ENCODE results near the gene GFRA1. TPM values are rescaled to one million over a fixed set of nuclear protein-coding genes. Genes with fewer than 3 reads are reported as not detected.

GFRA1 gene
- total RNA-seq, 2 experiments from 2014 or later: not detected

DNA sequence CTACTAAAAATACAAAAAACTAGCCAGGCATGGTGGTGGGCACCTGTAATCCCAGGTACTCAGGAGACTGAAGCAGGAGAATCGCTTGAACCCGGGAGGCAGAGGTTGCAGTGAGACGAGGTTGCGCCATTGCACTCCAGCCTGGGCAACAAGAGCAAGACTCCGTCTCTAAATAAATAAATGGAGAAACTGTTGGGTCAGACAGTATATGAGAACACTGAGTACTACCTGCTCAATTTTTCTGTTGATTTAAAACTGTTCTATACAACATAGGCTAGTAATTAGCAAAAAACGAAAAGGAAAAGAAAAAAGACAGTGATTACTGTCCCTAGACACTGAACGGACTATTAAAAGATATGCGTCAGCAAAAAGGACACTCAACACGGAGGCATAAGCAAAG, 26.7 kb downstream of the GFRA1 start:
- CTCF ChIA-PET: no interaction called here

GRCh38 chr10:116245156-116245555, 27.9 kb downstream of the GFRA1 start:
- Mint-ChIP-seq H3K4me1 (ENCODE audit: low read depth) (no peaks in the 10 kb centered on the region), H3K9me3 (no peaks in the 10 kb centered on the region), H3K27ac (no peak overlapping the region), H3K4me3 (no peak overlapping the region), H3K27me3 (no peaks in the 10 kb centered on the region), H3K36me3 (ENCODE audit: low read depth) (no peaks in the 10 kb centered on the region)
- Histone ChIP-seq H3K4me1 (ENCODE audit: insufficient read depth, low read length) (no peaks in the 10 kb centered on the region), H3K27me3 (ENCODE audit: control insufficient read depth in 1 of 2, insufficient read depth in 2 of 2, low read length in 2 of 2) (no peaks in the 10 kb centered on the region), H3K4me3 (ENCODE audit: low read length) (no peak overlapping the region), H3K9me3 (ENCODE audit: control insufficient read depth in 1 of 2, insufficient read depth in 1 of 2, low read length in 2 of 2) (no peaks in the 10 kb centered on the region), H3K27ac (ENCODE audit: low read depth in 1 of 2, low read length in 2 of 2) (no peak overlapping the region), H3K36me3 (ENCODE audit: insufficient read depth, low read length) (no peaks in the 10 kb centered on the region)
- ChIA-PET CTCF (no interaction called here), POLR2A (no interaction called here)
- ATAC-seq (ENCODE audit: poor library complexity) (no peak), DNase-seq (no peak)
- intact Hi-C loops (cut with DNase I, micrococcal nuclease): no loop called here
- TF ChIP-seq, protein P1, sequence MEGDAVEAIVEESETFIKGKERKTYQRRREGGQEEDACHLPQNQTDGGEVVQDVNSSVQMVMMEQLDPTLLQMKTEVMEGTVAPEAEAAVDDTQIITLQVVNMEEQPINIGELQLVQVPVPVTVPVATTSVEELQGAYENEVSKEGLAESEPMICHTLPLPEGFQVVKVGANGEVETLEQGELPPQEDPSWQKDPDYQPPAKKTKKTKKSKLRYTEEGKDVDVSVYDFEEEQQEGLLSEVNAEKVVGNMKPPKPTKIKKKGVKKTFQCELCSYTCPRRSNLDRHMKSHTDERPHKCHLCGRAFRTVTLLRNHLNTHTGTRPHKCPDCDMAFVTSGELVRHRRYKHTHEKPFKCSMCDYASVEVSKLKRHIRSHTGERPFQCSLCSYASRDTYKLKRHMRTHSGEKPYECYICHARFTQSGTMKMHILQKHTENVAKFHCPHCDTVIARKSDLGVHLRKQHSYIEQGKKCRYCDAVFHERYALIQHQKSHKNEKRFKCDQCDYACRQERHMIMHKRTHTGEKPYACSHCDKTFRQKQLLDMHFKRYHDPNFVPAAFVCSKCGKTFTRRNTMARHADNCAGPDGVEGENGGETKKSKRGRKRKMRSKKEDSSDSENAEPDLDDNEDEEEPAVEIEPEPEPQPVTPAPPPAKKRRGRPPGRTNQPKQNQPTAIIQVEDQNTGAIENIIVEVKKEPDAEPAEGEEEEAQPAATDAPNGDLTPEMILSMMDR (IDR thresholded peaks at IDR 0.05): no peak

More for the DNA sequence above, 26.7 kb downstream of the GFRA1 start:
- H3K27ac ChIP-seq (ENCODE audit: low read depth in 1 of 2, low read length in 2 of 2): no peak overlapping the region
- Mint-ChIP-seq H3K4me3 (no peak overlapping the region), H3K4me1 (ENCODE audit: low read depth) (no peaks in the 10 kb centered on the region), H3K9me3 (no peaks in the 10 kb centered on the region), H3K36me3 (ENCODE audit: low read depth) (no peaks in the 10 kb centered on the region), H3K27me3 (no peaks in the 10 kb centered on the region), H3K27ac (no peak overlapping the region)
- no peak overlapping the region for H3K4me3 ChIP-seq (ENCODE audit: low read length)
- POLR2A ChIA-PET: no interaction called here
- no peak for DNase-seq
- TF ChIP-seq, protein P1 (IDR thresholded peaks at IDR 0.05): no peak
- H3K36me3 ChIP-seq (ENCODE audit: insufficient read depth, low read length): no peaks in the 10 kb centered on the region
- intact Hi-C loops (cut with DNase I, micrococcal nuclease): no loop called here
- H3K4me1 ChIP-seq (ENCODE audit: insufficient read depth, low read length): no peaks in the 10 kb centered on the region
- H3K27me3 ChIP-seq (ENCODE audit: control insufficient read depth in 1 of 2, insufficient read depth in 2 of 2, low read length in 2 of 2): no peaks in the 10 kb centered on the region
- ATAC-seq (ENCODE audit: poor library complexity): no peak
- H3K9me3 ChIP-seq (ENCODE audit: control insufficient read depth in 1 of 2, insufficient read depth in 1 of 2, low read length in 2 of 2): peaks cover 0 to 3% of the 10 kb centered on the region in 2 experiments

DNA sequence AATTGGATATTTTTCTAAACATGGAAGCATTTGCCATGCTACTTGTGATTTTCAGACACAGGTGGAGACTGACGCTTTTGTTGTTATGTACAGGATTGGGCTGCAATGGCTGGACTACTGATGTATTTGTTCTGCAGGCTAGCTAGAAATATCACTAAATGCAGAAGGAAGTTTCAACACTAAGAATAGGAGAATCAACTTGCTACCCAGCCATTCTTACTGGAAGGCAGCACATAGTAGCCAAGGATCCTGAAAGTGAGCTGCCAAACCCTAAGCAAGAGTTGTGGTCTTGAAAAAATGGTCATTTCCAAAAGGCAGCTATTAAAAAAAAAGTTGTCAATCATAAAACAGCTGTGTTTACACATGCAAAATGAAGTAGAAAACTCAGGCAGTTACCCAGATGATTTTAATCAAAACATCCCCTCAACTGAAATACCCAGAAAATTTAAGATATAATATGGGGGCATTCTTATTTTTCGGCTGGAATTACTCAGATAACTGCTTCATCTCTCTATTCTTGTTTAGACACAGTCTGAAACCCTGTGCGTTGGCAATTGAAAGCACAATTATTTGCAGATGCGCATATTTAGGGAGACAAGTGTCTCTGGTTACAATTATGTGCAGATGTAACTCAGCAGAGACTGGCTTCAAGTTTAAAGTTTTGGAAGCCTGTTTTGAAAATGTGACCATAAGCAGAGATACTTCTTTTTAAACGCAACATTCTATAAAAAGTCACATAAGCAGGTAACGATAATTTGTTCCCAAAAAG, 31.2 kb downstream of the GFRA1 start:
- intact Hi-C loops (cut with DNase I, micrococcal nuclease): no loop called here
- CTCF ChIA-PET: no interaction called here
- POLR2A ChIA-PET: no interaction called here
- no peak overlapping the region for H3K4me3 ChIP-seq (ENCODE audit: low read length)
- no peak for DNase-seq
- no peak for ATAC-seq (ENCODE audit: poor library complexity)
- no peaks in the 10 kb centered on the region for H3K9me3 ChIP-seq (ENCODE audit: control insufficient read depth in 1 of 2, insufficient read depth in 1 of 2, low read length in 2 of 2)
- Mint-ChIP-seq H3K27me3 (no peaks in the 10 kb centered on the region), H3K27ac (no peak overlapping the region), H3K4me3 (no peak overlapping the region), H3K4me1 (ENCODE audit: low read depth) (no peaks in the 10 kb centered on the region), H3K9me3 (no peaks in the 10 kb centered on the region), H3K36me3 (ENCODE audit: low read depth) (no peaks in the 10 kb centered on the region)
- H3K27me3 ChIP-seq (ENCODE audit: control insufficient read depth in 1 of 2, insufficient read depth in 2 of 2, low read length in 2 of 2): no peaks in the 10 kb centered on the region
- no peak overlapping the region for H3K27ac ChIP-seq (ENCODE audit: low read depth in 1 of 2, low read length in 2 of 2)
- TF ChIP-seq, protein P1 (IDR thresholded peaks at IDR 0.05): no peak
- H3K4me1 ChIP-seq (ENCODE audit: insufficient read depth, low read length): no peaks in the 10 kb centered on the region
- no peaks in the 10 kb centered on the region for H3K36me3 ChIP-seq (ENCODE audit: insufficient read depth, low read length)
